Esophagus muscularis mucosa (tissue), 4 donors: ENCODE results near the gene ZNF487.

Experiments used
- CTCF ChIP-seq, 3 experiments: fragments of 200-600 bp in 2 of 3; fragments of 450-650 bp in 1 of 3; sonication (generic) in 2 of 3; IDR thresholded peaks; one replicate each; pipeline ENCODE4 v1.5.1; 2017 to 2019; ENCODE audit warnings: antibody characterized with exemption in 3 of 3, mild to moderate bottlenecking in 2 of 3, moderate library complexity in 1 of 3
- EP300 ChIP-seq: sonication (generic); formaldehyde crosslinking; IDR thresholded peaks from one replicate; pipeline ENCODE4 v1.6.1; 2017; ENCODE audit warnings: antibody characterized with exemption
- POLR2AphosphoS5 ChIP-seq, 2 donors: sonication (generic); formaldehyde crosslinking; IDR thresholded peaks; one replicate each; pipeline ENCODE4 v1.6.1; 2017; ENCODE audit warnings: antibody characterized with exemption in 2 of 2

DNA sequence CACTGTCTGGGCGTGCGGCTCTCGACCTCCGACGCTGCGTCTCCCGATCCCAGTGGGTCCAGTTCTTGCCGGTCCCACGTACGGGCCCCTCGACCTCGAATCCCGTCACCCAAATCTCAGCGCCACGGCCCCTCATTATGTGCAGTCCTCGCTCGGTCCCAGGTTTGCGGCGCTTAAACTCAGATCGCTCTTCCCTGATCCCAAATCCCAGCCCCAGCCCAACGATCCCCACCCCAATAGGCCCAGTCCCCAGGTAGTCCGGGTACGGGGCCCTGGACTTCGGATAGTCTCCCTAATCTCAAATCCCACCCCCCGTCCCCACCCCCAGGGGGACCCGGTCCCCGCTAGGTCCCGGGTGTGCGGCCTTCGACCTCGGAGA is 28.6 kb upstream of the ZNF487 start:
- no peak for TF ChIP-seq CTCF (IDR thresholded peaks at IDR 0.05)
- TF ChIP-seq EP300, result no peak
- no peak for TF ChIP-seq POLR2AphosphoS5 (IDR thresholded peaks at IDR 0.05)
